GM12878 (cell line): ENCODE data around the gene PHKB.

Experiments used
- CBX5 ChIP-seq: sonication (generic); IDR thresholded peaks from 2 replicates; pipeline ENCODE4 v1.6.1; 2016; ENCODE audit warnings: low read depth, moderate library complexity, mild to moderate bottlenecking, inconsistent platforms
- IRF4 ChIP-seq: IDR thresholded peaks from 2 replicates; pipeline ENCODE4 v1.6.1; 2011; ENCODE audit warnings: low read depth, low read length
- POLR2A ChIP-seq: IDR thresholded peaks from 2 replicates; pipeline ENCODE4 v1.6.1; 2011; ENCODE audit warnings: low read depth, mild to moderate bottlenecking, low read length
- POLR2AphosphoS2 ChIP-seq: IDR thresholded peaks from 2 replicates; pipeline ENCODE4 v1.6.1; 2011; ENCODE audit warnings: low read depth, mild to moderate bottlenecking, low read length, improper control_type of control experiment, moderate library complexity
- SMARCA5 ChIP-seq: fragments of 450-650 bp; IDR thresholded peaks from 2 replicates; pipeline ENCODE4 v1.6.1; 2017; ENCODE audit warnings: mild to moderate bottlenecking

GRCh38 chr16:47475786-47476185, 14.7 kb downstream of the PHKB start:
- TF ChIP-seq IRF4 (no peak), POLR2AphosphoS2 (no peak), SMARCA5 (no peak), POLR2A (no peak), CBX5 (no peak)
